SU-DHL-6 (cell line): ENCODE data around the gene CLEC12A.
"Not testable (repeated sequence)": the region's sequence is repeated elsewhere in the genome, so short reads cannot be mapped to it uniquely, and the experiment has no call there.

ENCODE experiments used
- H2AFZ ChIP-seq: fragments of 200-600 bp; sonication (generic); 2 replicates; pipeline ENCODE4 v1.6.1; 2014; ENCODE audit warnings: low read depth, mild to moderate bottlenecking, moderate library complexity, mixed read lengths, antibody characterized with exemption, low read length; ENCODE audit not compliant: severe bottlenecking
- H3F3A ChIP-seq: fragments of 200-600 bp; shearing (Covaris generic); 2 replicates; pipeline ENCODE4 v1.6.0; 2016; ENCODE audit warnings: antibody characterized with exemption, mild to moderate bottlenecking; ENCODE audit not compliant: insufficient read depth
- H3K27ac ChIP-seq: fragments of 200-600 bp; sonication (generic); 2 replicates; pipeline ENCODE4 v1.5.1; 2016; ENCODE audit warnings: low read depth, mild to moderate bottlenecking, low read length, moderate library complexity, mixed read lengths
- H3K27me3 ChIP-seq: fragments of 200-600 bp; sonication (generic), shearing (Covaris generic); 2 replicates; pipeline ENCODE4 v1.6.0; 2014; ENCODE audit warnings: mild to moderate bottlenecking, low read length
- H3K36me3 ChIP-seq: fragments of 200-600 bp; sonication (generic); 2 replicates; pipeline ENCODE4 v1.6.1; 2014; ENCODE audit warnings: mild to moderate bottlenecking, low read length, mixed read lengths
- H3K4me2 ChIP-seq: fragments of 300-600, 200-600 bp; shearing (Covaris generic), sonication (generic); 2 replicates; pipeline ENCODE4 v1.6.0; 2014; ENCODE audit warnings: low read length, low read depth, mild to moderate bottlenecking; ENCODE audit not compliant: poor library complexity, severe bottlenecking
- H3K4me3 ChIP-seq: fragments of 200-600 bp; sonication (generic); 2 replicates; pipeline ENCODE4 v1.5.1; 2014; ENCODE audit warnings: antibody characterized with exemption, low read length, mild to moderate bottlenecking, mixed read lengths; ENCODE audit not compliant: insufficient read depth, poor library complexity, severe bottlenecking
- H3K79me2 ChIP-seq: fragments of 200-600 bp; sonication (generic); 2 replicates; pipeline ENCODE4 v1.6.1; 2014; ENCODE audit warnings: mild to moderate bottlenecking, low read length, moderate library complexity; ENCODE audit not compliant: insufficient read depth
- H3K9ac ChIP-seq: fragments of 200-600 bp; sonication (generic); 2 replicates; pipeline ENCODE4 v1.7.0; 2014; ENCODE audit warnings: mild to moderate bottlenecking, low read length
- H3K9me2 ChIP-seq: fragments of 200-600 bp; sonication (generic); replicated peaks from 2 replicates; pipeline ENCODE4 v1.6.1; 2014; ENCODE audit warnings: low read length; ENCODE audit not compliant: insufficient read depth
- H3K9me3 ChIP-seq: fragments of 200-600 bp; sonication (generic); 2 replicates; pipeline ENCODE4 v1.6.1; 2014; ENCODE audit warnings: low read length, mixed read lengths; ENCODE audit not compliant: insufficient read depth
- H4K20me1 ChIP-seq: fragments of 200-600 bp; sonication (generic); 2 replicates; pipeline ENCODE4 v1.6.1; 2014; ENCODE audit warnings: low read depth, mild to moderate bottlenecking, antibody characterized with exemption, low read length, moderate library complexity, mixed read lengths
- CTCF ChIP-seq: fragments of 200-600 bp; sonication (generic); IDR thresholded peaks from one replicate; pipeline ENCODE4 v1.5.1; 2017; ENCODE audit warnings: antibody characterized with exemption, mild to moderate bottlenecking, low read length, moderate library complexity; ENCODE audit not compliant: insufficient read depth, poor library complexity, severe bottlenecking
- EZH2phosphoT487 ChIP-seq: fragments of 200-600 bp; sonication (generic), shearing (Covaris generic); conservative IDR thresholded peaks from 2 replicates; pipeline ENCODE4 v1.6.1; 2018; ENCODE audit warnings: mild to moderate bottlenecking, antibody characterized with exemption, low read length, moderate library complexity, mixed read lengths

The CLEC12A gene

GRCh38 chr12:9947674-9948073, 23.5 kb upstream of the CLEC12A start:
- Histone ChIP-seq H3K9me2 (no peaks in the 10 kb centered on the region), H4K20me1 (no peaks in the 10 kb centered on the region), H3K4me2 (no peak overlapping the region), H3F3A (no peaks in the 10 kb centered on the region), H3K9ac (no peak overlapping the region), H3K4me3 (no peak overlapping the region), H3K27me3 (no peaks in the 10 kb centered on the region), H3K79me2 (no peaks in the 10 kb centered on the region), H2AFZ (no peak overlapping the region), H3K36me3 (no peaks in the 10 kb centered on the region), H3K9me3 (no peaks in the 10 kb centered on the region), H3K27ac (no peak overlapping the region)
- TF ChIP-seq EZH2phosphoT487 (no peak), CTCF (no peak)

- H2AFZ ChIP-seq, result no peak overlapping the region
- H3K4me3 ChIP-seq, result no peak overlapping the region
- H3K27me3 ChIP-seq, result no peaks in the 10 kb centered on the region
- H3K79me2 ChIP-seq, result no peaks in the 10 kb centered on the region
- no peaks in the 10 kb centered on the region for H3K9me2 ChIP-seq
- no peaks in the 10 kb centered on the region for H4K20me1 ChIP-seq
- no peaks in the 10 kb centered on the region for H3F3A ChIP-seq
- no peaks in the 10 kb centered on the region for H3K9me3 ChIP-seq
- H3K36me3 ChIP-seq, result no peaks in the 10 kb centered on the region
- H3K9ac ChIP-seq, result no peak overlapping the region
- H3K27ac ChIP-seq, result no peak overlapping the region
- TF ChIP-seq EZH2phosphoT487 (no peak), CTCF (no peak)
- no peak overlapping the region for H3K4me2 ChIP-seq
Measured at GRCh38 chr12:9948606-9949296, 22.5 kb upstream of the CLEC12A start.

- no peaks in the 10 kb centered on the region for H3K9me2 ChIP-seq
- no peaks in the 10 kb centered on the region for H3K36me3 ChIP-seq
- no peaks in the 10 kb centered on the region for H3F3A ChIP-seq
- H3K9me3 ChIP-seq, result no peaks in the 10 kb centered on the region
- H3K4me2 ChIP-seq, result no peak overlapping the region
- no peaks in the 10 kb centered on the region for H4K20me1 ChIP-seq
- H3K27ac ChIP-seq, result no peak overlapping the region
- H3K79me2 ChIP-seq, result no peaks in the 10 kb centered on the region
- no peaks in the 10 kb centered on the region for H3K27me3 ChIP-seq
- H3K9ac ChIP-seq, result no peak overlapping the region
- H3K4me3 ChIP-seq, result no peak overlapping the region
- H2AFZ ChIP-seq, result no peak overlapping the region
- TF ChIP-seq CTCF, result no peak
Measured at GRCh38 chr12:9951026-9951675, 20.1 kb upstream of the CLEC12A start.

- not testable (repeated sequence) for H3K36me3 ChIP-seq, H3K27me3 ChIP-seq, H4K20me1 ChIP-seq, H3K4me3 ChIP-seq, H3K9ac ChIP-seq, H3F3A ChIP-seq, H2AFZ ChIP-seq, H3K79me2 ChIP-seq, H3K27ac ChIP-seq, H3K4me2 ChIP-seq, H3K9me3 ChIP-seq, H3K9me2 ChIP-seq
Measured at GRCh38 chr12:9952954-9953729, 18.1 kb upstream of the CLEC12A start.
